ENCODE measurements around the gene ARAP2. TPM values are rescaled to one million over a fixed set of nuclear protein-coding genes. Genes with fewer than 3 reads are reported as not detected.

ARAP2 gene
- total RNA-seq, 4 donors from 2014 or later, result 7.5 to 21.0 (median 7.9) TPM

GRCh38 chr4:36226430-36227227 is 17.7 kb downstream of the ARAP2 start:
- no peak for TF ChIP-seq EP300 (IDR thresholded peaks at IDR 0.05)
- TF ChIP-seq, protein P1, sequence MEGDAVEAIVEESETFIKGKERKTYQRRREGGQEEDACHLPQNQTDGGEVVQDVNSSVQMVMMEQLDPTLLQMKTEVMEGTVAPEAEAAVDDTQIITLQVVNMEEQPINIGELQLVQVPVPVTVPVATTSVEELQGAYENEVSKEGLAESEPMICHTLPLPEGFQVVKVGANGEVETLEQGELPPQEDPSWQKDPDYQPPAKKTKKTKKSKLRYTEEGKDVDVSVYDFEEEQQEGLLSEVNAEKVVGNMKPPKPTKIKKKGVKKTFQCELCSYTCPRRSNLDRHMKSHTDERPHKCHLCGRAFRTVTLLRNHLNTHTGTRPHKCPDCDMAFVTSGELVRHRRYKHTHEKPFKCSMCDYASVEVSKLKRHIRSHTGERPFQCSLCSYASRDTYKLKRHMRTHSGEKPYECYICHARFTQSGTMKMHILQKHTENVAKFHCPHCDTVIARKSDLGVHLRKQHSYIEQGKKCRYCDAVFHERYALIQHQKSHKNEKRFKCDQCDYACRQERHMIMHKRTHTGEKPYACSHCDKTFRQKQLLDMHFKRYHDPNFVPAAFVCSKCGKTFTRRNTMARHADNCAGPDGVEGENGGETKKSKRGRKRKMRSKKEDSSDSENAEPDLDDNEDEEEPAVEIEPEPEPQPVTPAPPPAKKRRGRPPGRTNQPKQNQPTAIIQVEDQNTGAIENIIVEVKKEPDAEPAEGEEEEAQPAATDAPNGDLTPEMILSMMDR (IDR thresholded peaks at IDR 0.05), result no peak
- TF ChIP-seq POLR2AphosphoS5 (IDR thresholded peaks at IDR 0.05), result no peak
- no peak for TF ChIP-seq POLR2A (IDR thresholded peaks at IDR 0.05; ENCODE audit: low read depth)
- intact Hi-C loops (cut with DNase I), result no loop called here

GRCh38 chr4:36224972-36225903 is 19.1 kb downstream of the ARAP2 start:
- Histone ChIP-seq H3K9me3 (no peaks in the 10 kb centered on the region), H3K4me3 (no peak overlapping the region), H3K36me3 (no peaks in the 10 kb centered on the region), H3K27ac (replicated peaks in 1 of 4) (no peak overlapping the region), H3K27me3 (no peaks in the 10 kb centered on the region), H3K4me1 (no peaks in the 10 kb centered on the region)
- intact Hi-C loops (cut with DNase I), result no loop called here
- TF ChIP-seq, protein P1 (IDR thresholded peaks at IDR 0.05), result no peak
- TF ChIP-seq POLR2A (IDR thresholded peaks at IDR 0.05; ENCODE audit: low read depth), result no peak
- no peak for DNase-seq (ENCODE audit: extremely low spot score)
- WGBS, result 66% methylated on average over 2 of the region's 2 CpGs

More at GRCh38 chr4:36226430-36227227, 17.7 kb downstream of the ARAP2 start:
- Histone ChIP-seq H3K27me3 (no peaks in the 10 kb centered on the region), H3K27ac (replicated peaks in 1 of 4) (no peak overlapping the region), H3K4me1 (no peaks in the 10 kb centered on the region), H3K36me3 (no peaks in the 10 kb centered on the region), H3K4me3 (no peak overlapping the region), H3K9me3 (no peaks in the 10 kb centered on the region)
- no peak for DNase-seq (ENCODE audit: extremely low spot score)
- 75% methylated on average over 2 of the region's 2 CpGs for WGBS

DNA sequence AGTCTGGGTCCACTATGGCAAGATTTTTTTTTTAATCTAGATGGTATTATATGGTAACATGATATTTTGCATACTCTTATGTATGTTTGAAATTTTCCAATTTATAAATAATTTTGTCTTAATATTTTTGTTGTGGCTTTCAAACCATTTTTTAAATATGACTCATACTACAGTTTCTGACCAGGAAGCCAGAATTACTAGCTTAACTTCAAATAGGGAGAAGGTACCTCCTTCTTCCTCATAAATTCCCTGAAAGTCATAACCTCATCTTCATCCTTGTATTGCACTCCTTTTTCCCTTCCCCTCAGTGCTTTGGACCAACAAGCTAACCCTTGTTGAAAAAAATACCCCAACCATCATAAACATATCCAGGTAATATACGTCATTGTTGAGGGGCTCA is 21.6 kb downstream of the ARAP2 start:
- TF ChIP-seq, protein P1 (IDR thresholded peaks at IDR 0.05), result no peak
- no peak for TF ChIP-seq POLR2AphosphoS5 (IDR thresholded peaks at IDR 0.05)
- no peak for TF ChIP-seq POLR2A (IDR thresholded peaks at IDR 0.05; ENCODE audit: low read depth)
- TF ChIP-seq EP300 (IDR thresholded peaks at IDR 0.05), result no peak
- Histone ChIP-seq H3K9me3 (no peaks in the 10 kb centered on the region), H3K36me3 (no peaks in the 10 kb centered on the region), H3K4me3 (no peak overlapping the region), H3K4me1 (no peaks in the 10 kb centered on the region), H3K27ac (replicated peaks in 1 of 4) (no peak overlapping the region), H3K27me3 (no peaks in the 10 kb centered on the region)
- no peak for DNase-seq (ENCODE audit: extremely low spot score)
- 84% methylated on average over 1 of the region's 1 CpG for WGBS
- intact Hi-C loops (cut with DNase I), result no loop called here

- TF ChIP-seq POLR2A (IDR thresholded peaks at IDR 0.05; ENCODE audit: low read depth) (no peak), EP300 (IDR thresholded peaks at IDR 0.05) (no peak), POLR2AphosphoS5 (IDR thresholded peaks at IDR 0.05) (no peak)
- TF ChIP-seq, protein P1 (IDR thresholded peaks at IDR 0.05), result no peak
- WGBS, result 85% methylated on average over 3 of the region's 3 CpGs
- Histone ChIP-seq H3K9me3 (no peaks in the 10 kb centered on the region), H3K27ac (replicated peaks in 1 of 4) (no peak overlapping the region), H3K27me3 (no peaks in the 10 kb centered on the region), H3K4me1 (no peaks in the 10 kb centered on the region), H3K36me3 (no peaks in the 10 kb centered on the region), H3K4me3 (no peak overlapping the region)
- intact Hi-C loops (cut with DNase I), result no loop called here
- no peak for DNase-seq (ENCODE audit: extremely low spot score)
These were observed 23.5 kb downstream of the ARAP2 start for GRCh38 chr4:36220776-36221175.
